Measurements from ENCODE around the gene BEST4.

DNA sequence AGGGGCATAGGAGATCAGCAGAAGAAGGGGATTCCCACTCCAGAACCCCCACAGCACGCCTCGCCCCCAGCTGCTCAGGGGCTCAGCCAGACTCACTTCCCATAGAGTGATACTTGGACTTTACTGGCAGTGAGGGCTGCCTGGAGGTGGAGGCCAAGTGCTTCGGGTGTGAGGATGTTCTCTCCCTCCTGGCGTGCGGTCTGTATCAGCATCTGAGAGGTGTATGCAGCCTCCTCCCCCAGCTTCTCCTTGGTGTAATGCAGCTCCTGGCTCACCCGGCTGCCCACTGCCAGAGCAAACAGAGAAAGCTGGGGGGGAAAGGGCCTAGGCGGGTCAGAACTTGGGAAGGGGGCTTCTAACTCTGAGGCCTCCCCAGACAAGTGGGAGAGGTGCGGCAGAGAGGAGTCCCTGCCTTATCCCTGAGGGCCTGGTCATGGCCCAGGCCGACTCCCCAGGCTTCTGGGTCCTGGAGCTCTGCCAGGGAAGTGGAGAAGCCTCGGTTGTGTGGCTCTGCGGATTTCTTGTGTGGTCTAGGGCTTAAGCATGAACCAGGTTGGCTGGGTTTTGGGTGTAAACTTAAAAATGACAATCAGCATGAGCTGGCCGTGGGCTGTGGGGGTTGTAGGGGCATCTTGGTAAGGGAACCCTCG lies 44.2 kb upstream of the BEST4 start:
- TF ChIP-seq EZH2 (IDR thresholded peaks at IDR 0.05; ENCODE audit: insufficient read depth, poor library complexity, severe bottlenecking), result no peak
- no peak for TF ChIP-seq EZH2phosphoT487 (IDR thresholded peaks at IDR 0.05; ENCODE audit: insufficient read depth, low read depth)
